ENCODE measurements around the gene IQCH.
"Not testable (repeated sequence)": the region's sequence is repeated elsewhere in the genome, so short reads cannot be mapped to it uniquely, and the experiment has no call there.

IQCH gene

GRCh38 chr15:67361100-67361499 lies 106.5 kb downstream of the IQCH start:
- DNase-seq: no peak

GRCh38 chr15:67363712-67364111 lies 109.1 kb downstream of the IQCH start:
- not testable (repeated sequence) for DNase-seq

GRCh38 chr15:67365994-67366393 lies 111.4 kb downstream of the IQCH start:
- no peak for DNase-seq

- DNase-seq: no peak
Observed at GRCh38 chr15:67366904-67367303, 112.3 kb downstream of the IQCH start.

- no peak for DNase-seq
Observed at GRCh38 chr15:67369359-67369998, 114.9 kb downstream of the IQCH start.

- DNase-seq: no peak
Observed at GRCh38 chr15:67370206-67370954, 115.8 kb downstream of the IQCH start.

- DNase-seq: no peak
Observed at GRCh38 chr15:67372543-67372942, 118.0 kb downstream of the IQCH start.

GRCh38 chr15:67372986-67373675 lies 118.5 kb downstream of the IQCH start:
- no peak for DNase-seq

GRCh38 chr15:67373971-67374370 lies 119.4 kb downstream of the IQCH start:
- no peak for DNase-seq

- DNase-seq: no peak
Observed at GRCh38 chr15:67379530-67379929, 124.9 kb downstream of the IQCH start.

GRCh38 chr15:67380921-67381320 lies 126.3 kb downstream of the IQCH start:
- DNase-seq: no peak

GRCh38 chr15:67381416-67382045 lies 126.9 kb downstream of the IQCH start:
- no peak for DNase-seq

- DNase-seq: no peak
Observed at GRCh38 chr15:67382723-67383122, 128.1 kb downstream of the IQCH start.

- no peak for DNase-seq
Observed at GRCh38 chr15:67383899-67384298, 129.3 kb downstream of the IQCH start.

- DNase-seq: no peak
Observed at GRCh38 chr15:67384761-67385160, 130.2 kb downstream of the IQCH start.

- DNase-seq: no peak
Observed at GRCh38 chr15:67385971-67386370, 131.4 kb downstream of the IQCH start.

GRCh38 chr15:67386947-67387346 lies 132.4 kb downstream of the IQCH start:
- DNase-seq: no peak

- no peak for DNase-seq
Observed at GRCh38 chr15:67389975-67390374, 135.4 kb downstream of the IQCH start.

- DNase-seq: no peak
Observed at GRCh38 chr15:67394873-67395639, 140.5 kb downstream of the IQCH start.

- no peak for DNase-seq
Observed at GRCh38 chr15:67396114-67396513, 141.5 kb downstream of the IQCH start.

- no peak for DNase-seq
Observed at GRCh38 chr15:67397139-67397538, 142.6 kb downstream of the IQCH start.

- no peak for DNase-seq
Observed at GRCh38 chr15:67399925-67400324, 145.3 kb downstream of the IQCH start.

GRCh38 chr15:67400890-67401289 lies 146.3 kb downstream of the IQCH start:
- DNase-seq: no peak
